GM19397 (cell line): ENCODE measurements around the gene NOB1.

ENCODE experiments used
- ATAC-seq: cut with Tn5 transposase; IDR thresholded peaks from one replicate; pipeline ENCODE4 v1.9.1; 2021; ENCODE audit warnings: mild to moderate bottlenecking, moderate library complexity; ENCODE audit not compliant: unreplicated experiment

NOB1 gene

DNA sequence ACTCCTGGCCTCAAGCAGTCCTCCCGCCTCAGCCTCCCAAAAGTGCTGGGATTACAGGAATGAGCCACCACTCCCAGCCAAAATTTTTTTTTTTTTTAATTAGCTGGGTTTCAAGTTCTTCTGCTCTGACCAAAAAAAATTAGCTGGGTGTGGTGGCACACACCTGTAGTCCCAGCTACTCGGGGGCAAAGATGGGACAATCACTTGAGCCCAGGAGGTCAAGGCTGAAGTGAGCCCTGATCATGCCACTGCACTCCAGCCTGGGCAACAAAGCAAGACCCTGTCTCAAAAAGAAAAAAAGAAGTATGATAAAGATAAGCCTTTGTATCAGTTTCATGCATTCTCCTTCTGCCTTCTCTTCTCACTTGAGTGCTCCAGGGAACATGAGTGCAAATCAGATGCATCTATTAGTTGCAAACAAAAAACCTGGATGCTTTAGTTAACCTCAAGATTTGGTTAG is 30.3 kb downstream of the NOB1 start:
- ATAC-seq = no peak

DNA sequence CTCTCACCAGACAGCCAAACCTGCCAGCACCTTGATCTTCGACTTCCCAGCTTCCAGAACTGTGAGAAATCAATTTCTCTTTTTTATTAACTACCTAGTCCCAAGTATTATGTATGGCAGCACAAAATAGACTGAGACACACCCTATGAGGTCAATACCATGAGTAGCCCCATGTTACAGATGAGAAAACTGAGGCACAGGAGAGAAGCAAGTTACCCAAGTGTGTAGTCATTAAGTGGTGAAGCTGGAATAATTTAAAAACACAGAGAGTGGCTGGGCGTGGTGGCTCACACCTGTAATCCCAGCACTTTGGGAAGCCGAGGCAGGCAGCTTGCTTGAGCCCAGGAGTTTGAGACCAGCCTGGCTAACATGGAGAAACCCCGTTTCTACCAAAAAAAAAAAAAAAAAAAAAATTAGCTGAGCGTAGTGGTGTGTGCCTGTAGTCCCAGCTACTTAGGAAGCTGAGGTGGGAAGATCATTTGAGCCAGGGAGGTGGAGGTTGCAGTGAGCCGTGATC is 33.2 kb downstream of the NOB1 start:
- ATAC-seq = no peak

DNA sequence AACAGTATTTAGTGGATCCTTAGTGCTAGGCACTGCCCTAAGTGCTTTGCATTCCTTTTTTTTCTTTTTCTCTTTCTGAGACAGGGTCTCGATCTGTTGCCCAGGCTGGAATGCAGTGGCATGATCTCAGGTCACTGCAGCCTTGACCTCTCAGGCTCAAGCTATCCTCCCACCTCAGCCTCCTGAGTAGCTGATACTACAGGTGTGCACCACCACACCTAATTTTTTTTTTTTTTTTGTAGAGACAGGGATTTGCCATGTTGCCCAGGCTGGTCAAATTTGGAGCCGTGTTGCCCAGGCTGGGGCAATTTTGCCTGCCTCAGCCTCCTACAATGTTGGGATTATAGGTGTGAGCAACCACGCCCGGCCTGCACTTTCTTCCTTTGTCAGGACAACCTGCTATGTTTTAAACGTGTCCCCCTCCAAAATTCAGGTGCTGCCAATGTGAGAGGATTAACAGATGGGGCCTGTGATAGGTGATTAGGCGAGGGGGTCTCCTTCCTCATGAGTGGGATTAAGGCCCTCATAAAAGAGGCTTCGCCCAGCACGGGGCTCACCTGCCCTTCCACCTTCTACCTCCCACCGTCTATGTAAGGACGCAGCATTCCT is 33.8 kb downstream of the NOB1 start:
- no peak for ATAC-seq

GRCh38 chr16:69718111-69718764 is 36.5 kb downstream of the NOB1 start:
- no peak for ATAC-seq

- ATAC-seq = no peak
Observed at GRCh38 chr16:69717066-69717465, 37.7 kb downstream of the NOB1 start.

DNA sequence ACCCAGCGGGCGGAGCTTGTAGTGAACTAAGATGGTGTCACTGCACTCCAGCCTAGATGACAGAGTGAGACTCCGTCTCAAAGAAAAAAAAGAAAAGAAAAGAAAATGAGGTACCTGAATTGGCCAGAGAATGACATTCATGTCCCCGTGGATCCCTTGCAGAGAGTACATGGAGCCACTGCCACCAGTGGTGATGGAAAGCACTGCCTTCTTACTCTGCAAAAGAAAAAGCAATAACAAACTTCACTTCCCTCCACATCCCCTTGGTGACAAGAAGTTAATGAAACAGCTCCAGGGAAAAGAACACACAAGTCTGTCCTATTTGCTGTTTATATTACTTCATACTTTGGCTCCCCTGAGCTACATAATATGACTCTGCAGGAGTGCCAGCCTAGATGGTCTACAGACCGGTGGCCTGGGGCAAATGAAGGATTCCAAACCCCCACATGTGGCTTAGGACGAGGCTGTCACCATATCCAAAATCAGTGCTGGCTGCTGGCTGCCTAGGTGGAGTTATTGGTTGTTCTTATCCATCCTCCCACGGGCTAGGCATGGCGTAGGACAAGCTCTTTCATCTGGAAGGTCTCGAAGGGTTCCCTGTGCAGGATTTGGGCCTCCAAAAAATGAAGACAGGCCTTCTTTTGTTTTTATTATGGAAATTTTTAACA is 41.7 kb downstream of the NOB1 start:
- no peak for ATAC-seq

DNA sequence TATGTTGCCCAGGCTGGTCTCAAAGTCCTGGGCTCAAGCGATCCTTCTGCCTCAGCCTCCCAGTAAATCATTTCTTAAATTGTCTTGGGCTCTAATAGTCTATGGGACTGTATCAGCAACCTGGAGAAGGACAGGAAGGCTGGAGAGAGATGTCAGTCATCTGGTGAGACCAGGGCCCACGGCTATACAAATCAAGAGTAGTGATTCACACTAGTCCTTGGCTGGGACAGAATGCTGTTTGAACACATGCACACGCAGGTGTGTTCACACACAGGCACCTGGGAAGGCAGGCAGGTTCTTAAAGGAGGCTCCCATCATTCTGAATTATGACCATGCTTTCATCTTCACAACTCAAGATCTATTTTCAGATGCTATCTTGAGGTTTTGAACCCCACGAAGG is 42.4 kb downstream of the NOB1 start:
- no peak for ATAC-seq

DNA sequence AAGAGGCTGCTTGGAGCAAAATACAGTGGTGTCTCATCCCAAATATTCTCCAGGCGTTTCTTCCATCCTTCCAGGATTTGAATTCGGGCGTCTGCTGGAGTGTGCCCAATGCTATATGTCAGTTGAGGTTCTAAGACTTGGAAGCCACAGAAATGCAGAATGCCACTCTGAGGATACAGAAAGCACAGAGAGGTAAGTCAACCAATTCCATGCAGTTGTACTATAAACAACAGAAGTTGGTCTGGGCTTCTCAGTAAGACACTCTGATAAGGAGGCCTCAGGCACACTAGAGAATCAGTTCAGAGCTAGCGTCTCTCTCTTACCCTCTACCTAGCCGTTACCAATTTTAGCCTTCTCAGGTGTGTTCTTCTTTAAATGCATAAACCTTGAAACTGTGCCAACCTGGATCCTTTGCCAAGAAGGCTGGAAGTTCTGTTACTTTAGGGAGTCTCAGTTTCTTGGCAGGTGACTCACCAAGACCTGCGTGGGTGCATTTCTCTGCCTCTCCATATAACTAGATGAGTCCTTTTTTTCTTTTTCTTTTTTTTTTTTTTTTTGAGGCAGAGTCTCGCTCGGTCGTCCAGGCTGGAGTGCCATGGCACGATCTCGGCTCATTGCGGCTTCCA is 43.5 kb downstream of the NOB1 start:
- ATAC-seq = no peak

- no peak for ATAC-seq
Observed at GRCh38 chr16:69709456-69710084, 45.2 kb downstream of the NOB1 start.

DNA sequence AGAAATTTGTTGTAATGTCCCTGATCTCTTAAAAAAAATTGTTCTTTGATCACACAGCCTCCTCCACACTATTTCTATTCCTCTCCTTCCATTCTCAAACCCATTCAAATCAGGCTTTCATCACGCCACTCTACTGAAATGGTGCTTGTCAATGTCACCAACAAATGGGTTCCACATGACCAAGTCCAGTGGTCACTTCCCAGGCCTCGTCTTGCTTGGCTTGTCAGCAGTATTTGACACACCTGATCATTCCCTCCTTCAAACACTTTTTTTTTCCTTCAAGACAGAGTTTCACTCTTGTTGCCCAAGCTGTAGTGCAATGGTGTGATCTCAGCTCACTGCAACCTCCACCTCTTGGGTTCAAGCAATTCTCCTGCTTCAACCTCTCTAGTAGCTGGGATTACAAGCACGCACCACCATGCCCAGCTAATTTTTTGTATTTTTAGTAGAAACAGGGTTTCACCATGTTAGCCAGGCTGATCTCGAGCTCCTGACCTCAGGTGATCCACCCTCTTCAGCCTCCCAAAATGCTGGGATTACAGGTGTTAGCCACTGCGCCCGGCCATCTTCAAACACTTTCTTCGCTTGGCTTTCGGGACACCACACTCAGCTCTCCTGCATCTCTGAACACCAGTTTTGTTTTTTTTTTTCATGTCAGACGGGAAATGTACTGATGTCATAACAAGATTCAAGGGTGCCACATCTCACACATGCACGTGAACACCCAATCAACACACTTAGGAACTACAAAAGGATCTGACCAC is 46.6 kb downstream of the NOB1 start:
- no peak for ATAC-seq

- no peak for ATAC-seq
Observed at GRCh38 chr16:69706975-69707340, 47.8 kb downstream of the NOB1 start.

GRCh38 chr16:69706256-69706974 is 48.3 kb downstream of the NOB1 start:
- no peak for ATAC-seq

DNA sequence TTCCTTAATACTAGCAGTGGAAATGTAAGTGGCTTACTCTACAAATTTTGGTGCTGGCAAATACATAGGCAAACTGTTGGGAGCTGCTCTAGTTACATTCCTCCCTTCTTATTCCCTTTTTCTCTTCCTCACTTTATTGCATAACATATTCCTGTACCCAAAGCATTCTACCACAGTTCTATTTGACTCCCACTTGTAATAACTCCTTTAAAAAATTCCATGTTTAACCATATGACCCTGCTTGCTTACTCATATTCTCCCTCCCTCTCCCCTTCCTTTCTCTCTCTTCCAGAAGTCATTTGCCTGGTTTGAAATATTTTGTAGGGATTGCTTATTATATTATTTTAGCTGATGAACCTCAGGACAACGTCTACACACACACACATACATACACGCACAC is 51.1 kb downstream of the NOB1 start:
- no peak for ATAC-seq

DNA sequence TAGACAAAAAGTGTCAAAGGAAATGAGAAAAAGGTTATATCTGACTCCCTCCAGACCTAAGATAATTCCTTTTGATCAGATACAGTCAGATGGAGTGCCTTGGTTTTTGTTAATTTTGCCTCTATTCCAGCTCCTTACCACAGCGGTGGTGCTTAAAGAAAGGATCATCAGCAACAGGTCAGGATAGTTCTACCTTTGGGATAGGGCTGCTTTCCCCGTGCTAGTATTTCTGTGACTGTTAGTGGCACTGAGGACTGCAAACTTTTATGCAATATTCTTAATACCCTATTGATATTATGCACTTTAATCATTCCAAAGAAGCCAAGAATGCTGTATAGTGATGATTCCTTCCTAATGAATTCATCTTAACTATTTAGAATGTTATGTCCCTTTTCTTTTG is 52.9 kb downstream of the NOB1 start:
- no peak for ATAC-seq

- ATAC-seq = no peak
Observed at GRCh38 chr16:69701452-69701851, 53.3 kb downstream of the NOB1 start.

- ATAC-seq = no peak
Observed at GRCh38 chr16:69699915-69700314, 54.8 kb downstream of the NOB1 start.

DNA sequence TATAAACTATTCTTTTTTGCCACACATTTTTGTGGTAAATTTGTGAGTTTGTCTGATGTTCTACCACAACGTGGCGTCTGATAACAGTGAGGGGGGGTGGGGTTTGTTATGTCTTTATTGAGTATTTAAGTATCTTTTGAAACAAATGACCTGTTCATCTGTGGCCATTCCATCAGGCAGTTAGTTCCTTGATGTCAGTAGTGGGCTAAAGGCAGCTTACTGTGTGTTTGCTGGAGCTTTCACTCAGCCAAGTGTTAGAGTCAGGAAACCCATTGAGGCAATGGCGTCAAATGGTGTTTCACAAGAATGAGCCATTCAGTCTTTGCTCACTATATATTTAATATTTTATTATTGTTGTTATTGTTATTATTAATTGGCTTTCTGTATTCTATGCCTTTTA is 56.3 kb downstream of the NOB1 start:
- ATAC-seq = no peak

DNA sequence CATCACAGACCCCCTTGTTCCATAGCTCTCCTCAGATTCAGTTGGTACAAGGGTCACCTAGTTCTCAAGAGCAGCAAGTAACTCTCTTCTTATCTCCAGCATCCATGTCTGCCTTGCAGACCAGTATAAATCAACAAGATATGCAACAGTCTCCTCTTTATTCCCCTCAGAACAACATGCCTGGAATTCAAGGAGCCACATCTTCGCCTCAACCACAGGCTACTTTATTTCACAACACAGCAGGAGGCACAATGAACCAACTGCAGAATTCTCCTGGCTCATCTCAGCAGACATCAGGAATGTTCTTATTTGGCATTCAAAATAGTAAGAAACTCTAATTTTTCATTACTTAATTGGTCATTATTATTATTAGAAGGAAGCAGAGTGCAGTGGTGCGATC is 60.8 kb downstream of the NOB1 start:
- no peak for ATAC-seq

- no peak for ATAC-seq
Observed at GRCh38 chr16:69691980-69692911, 62.5 kb downstream of the NOB1 start.
